Large intestine (tissue), 3 donors: ENCODE measurements around the gene MAP4. TPM values are rescaled to one million over a fixed set of nuclear protein-coding genes. Genes with fewer than 3 reads are reported as not detected.
"Not testable (repeated sequence)": the region's sequence is repeated elsewhere in the genome, so short reads cannot be mapped to it uniquely, and the experiment has no call there.

Experiments used
- DNase-seq, 2 donors: peaks; one replicate each; pipeline versions ENCODE4 v3.0.0 to v3.0.0-alpha.2; 2013
- H3K27ac ChIP-seq: one replicate; pipeline ENCODE4 v1.5.1; 2013; ENCODE audit warnings: low read length
- H3K27me3 ChIP-seq: 2 replicates; pipeline ENCODE4 v1.6.1; 2013; ENCODE audit warnings: low read length; ENCODE audit not compliant: control insufficient read depth, insufficient read depth
- H3K36me3 ChIP-seq: 2 replicates; pipeline ENCODE4 v1.6.1; 2013; ENCODE audit warnings: low read length; ENCODE audit not compliant: control insufficient read depth, insufficient read depth
- H3K4me1 ChIP-seq: one replicate; pipeline ENCODE4 v1.6.1; 2013; ENCODE audit warnings: low read length; ENCODE audit not compliant: control insufficient read depth, insufficient read depth
- H3K4me3 ChIP-seq: one replicate; pipeline ENCODE4 v1.5.1; 2013; ENCODE audit warnings: low read length
- H3K9me3 ChIP-seq: one replicate; pipeline ENCODE4 v1.6.1; 2013; ENCODE audit warnings: mild to moderate bottlenecking, low read depth, low read length, moderate library complexity; ENCODE audit not compliant: control insufficient read depth
- WGBS: methylation state at CpG from one replicate; pipeline ENCODE4 v1.1.5; 2013; ENCODE audit warnings: low lambda C conversion rate; ENCODE audit not compliant: insufficient coverage; 5-methylcytosine and 5-hydroxymethylcytosine counted together
- polyA plus RNA-seq: library from polyadenylated mRNA; unstranded; fragments of 120-200 nt; gene quantifications from one replicate; pipeline ENCODE4 v1.2.1, GENCODE V29; 2013

The MAP4 gene
- polyA plus RNA-seq, 1 donor, result 96.4 TPM

- Histone ChIP-seq H3K27me3 (no peaks in the 10 kb centered on the region), H3K4me3 (no peak overlapping the region), H3K4me1 (peaks cover 35% of the 10 kb centered on the region), H3K27ac (peak overlapping the region; percentile 86), H3K9me3 (no peaks in the 10 kb centered on the region), H3K36me3 (no peaks in the 10 kb centered on the region)
- no CpG with 5 or more reads among the region's 3 CpGs for WGBS
- peak in 1 of 2 donors; percentile 56 for DNase-seq
Measured at GRCh38 chr3:48015431-48016180, 610 bp downstream of the MAP4 start.

- Histone ChIP-seq H3K27ac (peak overlapping the region; percentile 86), H3K4me3 (no peak overlapping the region), H3K9me3 (no peaks in the 10 kb centered on the region), H3K4me1 (peaks cover 35% of the 10 kb centered on the region), H3K27me3 (no peaks in the 10 kb centered on the region), H3K36me3 (no peaks in the 10 kb centered on the region)
- no CpG with 5 or more reads among the region's 2 CpGs for WGBS
- no peak for DNase-seq
Measured at GRCh38 chr3:48014358-48014757, 1.9 kb downstream of the MAP4 start.

GRCh38 chr3:48013288-48013980 lies 2.8 kb downstream of the MAP4 start:
- peak in 1 of 2 donors; percentile 42 for DNase-seq

GRCh38 chr3:48012659-48013058 lies 3.6 kb downstream of the MAP4 start:
- peaks cover 35% of the 10 kb centered on the region for H3K4me1 ChIP-seq
- H3K27ac ChIP-seq, result no peak overlapping the region
- 80% methylated on average over 1 of the region's 2 CpGs for WGBS

More at GRCh38 chr3:48013288-48013980, 2.8 kb downstream of the MAP4 start:
- H3K4me3 ChIP-seq, result no peak overlapping the region
- H3K27ac ChIP-seq, result no peak overlapping the region
- no peaks in the 10 kb centered on the region for H3K9me3 ChIP-seq
- H3K27me3 ChIP-seq, result no peaks in the 10 kb centered on the region
- H3K36me3 ChIP-seq, result no peaks in the 10 kb centered on the region
- H3K4me1 ChIP-seq, result peaks cover 35% of the 10 kb centered on the region

GRCh38 chr3:48008066-48008465 lies 8.2 kb downstream of the MAP4 start:
- not testable (repeated sequence) for H3K9me3 ChIP-seq, H3K4me1 ChIP-seq, H3K27ac ChIP-seq, DNase-seq, H3K4me3 ChIP-seq, H3K27me3 ChIP-seq, H3K36me3 ChIP-seq
- no CpG with 5 or more reads among the region's 6 CpGs for WGBS

More at GRCh38 chr3:48012659-48013058, 3.6 kb downstream of the MAP4 start:
- Histone ChIP-seq H3K9me3 (no peaks in the 10 kb centered on the region), H3K4me3 (no peak overlapping the region), H3K27me3 (no peaks in the 10 kb centered on the region), H3K36me3 (peaks cover 2% of the 10 kb centered on the region)
- no peak for DNase-seq

- not testable (repeated sequence) for H3K4me3 ChIP-seq, H3K9me3 ChIP-seq, H3K36me3 ChIP-seq, DNase-seq, H3K27ac ChIP-seq, H3K27me3 ChIP-seq, H3K4me1 ChIP-seq
- no CpG with 5 or more reads among the region's 6 CpGs for WGBS
Measured at GRCh38 chr3:48007361-48007760, 8.9 kb downstream of the MAP4 start.

- not testable (repeated sequence) for DNase-seq, H3K4me3 ChIP-seq, H3K9me3 ChIP-seq, H3K27me3 ChIP-seq, H3K4me1 ChIP-seq, H3K27ac ChIP-seq, H3K36me3 ChIP-seq
- WGBS, result no CpG with 5 or more reads among the region's 4 CpGs
Measured at GRCh38 chr3:48006794-48007193, 9.4 kb downstream of the MAP4 start.

- Histone ChIP-seq H3K27me3 (no peaks in the 10 kb centered on the region), H3K36me3 (peaks cover 2% of the 10 kb centered on the region), H3K27ac (no peak overlapping the region), H3K9me3 (no peaks in the 10 kb centered on the region), H3K4me3 (no peak overlapping the region), H3K4me1 (no peaks in the 10 kb centered on the region)
- no peak for DNase-seq
- no CpG with 5 or more reads among the region's 5 CpGs for WGBS
Measured at GRCh38 chr3:48004694-48005093, 11.5 kb downstream of the MAP4 start.

GRCh38 chr3:48002787-48003186 lies 13.4 kb downstream of the MAP4 start:
- Histone ChIP-seq H3K4me1 (no peaks in the 10 kb centered on the region), H3K27ac (no peak overlapping the region), H3K9me3 (no peaks in the 10 kb centered on the region), H3K36me3 (no peaks in the 10 kb centered on the region), H3K4me3 (no peak overlapping the region), H3K27me3 (no peaks in the 10 kb centered on the region)
- 100% methylated on average over 5 of the region's 5 CpGs for WGBS
- DNase-seq, result no peak

GRCh38 chr3:48001991-48002390 lies 14.2 kb downstream of the MAP4 start:
- Histone ChIP-seq H3K36me3 (no peaks in the 10 kb centered on the region), H3K4me3 (no peak overlapping the region), H3K9me3 (no peaks in the 10 kb centered on the region), H3K27ac (no peak overlapping the region), H3K4me1 (no peaks in the 10 kb centered on the region), H3K27me3 (no peaks in the 10 kb centered on the region)
- no CpG with 5 or more reads among the region's 4 CpGs for WGBS
- no peak for DNase-seq
